B cell (primary cell): Measurements from ENCODE around the gene KLF7. TPM values are rescaled to one million over a fixed set of nuclear protein-coding genes. Genes with fewer than 3 reads are reported as not detected.

Source experiments
- ATAC-seq: fragments of 200-7000 bp; cut with Tn5 transposase; one replicate; pipeline ENCODE4 v1.10.0; 2021; ENCODE audit warnings: low read depth, mild to moderate bottlenecking, moderate number of reproducible peaks, moderate library complexity
- CTCF ChIA-PET: fragments of 350-600 bp; sonication (Branson Sonifier 250); formaldehyde crosslinking; loops from one replicate; lab custom pipeline; 2021; ENCODE audit warnings: antibody characterized with exemption, inconsistent platforms; lab: Charles Lee
- POLR2A ChIA-PET: fragments of 350-600 bp; sonication (Branson Sonifier 250); formaldehyde crosslinking; loops from one replicate; lab custom pipeline; 2021; ENCODE audit warnings: antibody characterized with exemption; lab: Charles Lee
- DNase-seq: peaks from one replicate; pipeline ENCODE4 v3.0.0; 2013
- H2AFZ ChIP-seq: 2 replicates; pipeline ENCODE4 v1.6.1; 2012; ENCODE audit warnings: mild to moderate bottlenecking, low read depth, low read length; ENCODE audit not compliant: insufficient read depth, poor library complexity, severe bottlenecking
- H3K27ac ChIP-seq, 2 donors: 1 replicate in 1 of 2; 2 replicates in 1 of 2; pipeline ENCODE4 v1.5.1; 2012 to 2013; ENCODE audit warnings: low read length in 2 of 2, mild to moderate bottlenecking in 2 of 2, moderate library complexity in 1 of 2
- H3K27me3 ChIP-seq, 4 experiments: fragments of 200-600 bp in 1 of 4; sonication (generic) in 1 of 4; replicated peaks in 1 of 4; 1 replicate in 2 of 4; 2 replicates in 2 of 4; pipeline versions ENCODE4 v1.6.1 to v1.7.0; 2013 to 2016; ENCODE audit warnings: low read length in 3 of 4, mild to moderate bottlenecking in 2 of 4, mixed read lengths in 1 of 4, moderate library complexity in 1 of 4; ENCODE audit not compliant: insufficient read depth in 4 of 4, control insufficient read depth in 3 of 4; ENCODE audit errors: control extremely low read depth in 1 of 4
- H3K36me3 ChIP-seq, 2 experiments: replicated peaks in 1 of 2; 1 replicate in 1 of 2; 2 replicates in 1 of 2; pipeline versions ENCODE4 v1.6.1 to v1.7.1; 2013; ENCODE audit warnings: low read length in 1 of 2; ENCODE audit not compliant: insufficient read depth in 2 of 2, control insufficient read depth in 1 of 2; ENCODE audit errors: control extremely low read depth in 1 of 2, extremely low read depth in 1 of 2
- H3K4me1 ChIP-seq, 2 donors: fragments of 200-600 bp in 1 of 2; sonication (generic) in 1 of 2; 1 replicate in 1 of 2; 2 replicates in 1 of 2; pipeline versions ENCODE4 v1.5.1 to v1.6.1; 2013 to 2017; ENCODE audit warnings: low read length in 2 of 2; ENCODE audit not compliant: control insufficient read depth in 2 of 2, insufficient read depth in 2 of 2
- H3K4me2 ChIP-seq: replicated peaks from 2 replicates; pipeline ENCODE3; 2012; ENCODE audit warnings: mild to moderate bottlenecking, low read depth, low read length; ENCODE audit not compliant: poor library complexity, severe bottlenecking
- H3K4me3 ChIP-seq, 5 experiments: fragments of 200-600 bp in 1 of 5; sonication (generic) in 1 of 5; 1 replicate in 3 of 5; 2 replicates in 2 of 5; pipeline versions ENCODE4 v1.5.1 to v1.7.0; 2011 to 2016; ENCODE audit warnings: low read length in 4 of 5, mild to moderate bottlenecking in 4 of 5, low read depth in 2 of 5, control low read depth in 1 of 5, moderate library complexity in 1 of 5; ENCODE audit not compliant: insufficient read depth in 1 of 5; ENCODE audit errors: control extremely low read depth in 1 of 5, extremely low read depth in 1 of 5
- H3K79me2 ChIP-seq: fragments of 200-600 bp; sonication (generic); one replicate; pipeline ENCODE4 v1.6.0; 2016; ENCODE audit warnings: low read length; ENCODE audit not compliant: control insufficient read depth, insufficient read depth
- H3K9ac ChIP-seq: fragments of 200-600 bp; sonication (generic); 2 replicates; pipeline ENCODE4 v1.6.1; 2017; ENCODE audit warnings: mild to moderate bottlenecking, low read length, moderate library complexity
- H3K9me3 ChIP-seq, 3 donors: one replicate each; pipeline versions ENCODE4 v1.6.1 to v1.7.1; 2013; ENCODE audit warnings: low read length in 2 of 3; ENCODE audit not compliant: control insufficient read depth in 2 of 3, insufficient read depth in 1 of 3; ENCODE audit errors: control extremely low read depth in 1 of 3
- H4K20me1 ChIP-seq: 2 replicates; pipeline ENCODE4 v1.6.0; 2012; ENCODE audit warnings: mild to moderate bottlenecking, low read length; ENCODE audit not compliant: insufficient read depth, control insufficient read depth, poor library complexity, severe bottlenecking
- H3K27ac Mint-ChIP-seq: one replicate; pipeline ENCODE4 v1.8.0; 2021; ENCODE audit warnings: mixed read lengths
- H3K27me3 Mint-ChIP-seq: one replicate; pipeline ENCODE4 v1.8.0; 2021; ENCODE audit warnings: mixed read lengths
- H3K4me1 Mint-ChIP-seq: one replicate; pipeline ENCODE4 v1.8.0; 2021; ENCODE audit warnings: mixed read lengths
- H3K4me3 Mint-ChIP-seq: one replicate; pipeline ENCODE4 v1.8.0; 2021; ENCODE audit warnings: mixed read lengths
- H3K9me3 Mint-ChIP-seq: one replicate; pipeline ENCODE4 v1.8.0; 2022; ENCODE audit warnings: mixed read lengths; ENCODE audit not compliant: insufficient read depth
- EZH2 ChIP-seq: IDR thresholded peaks from 2 replicates; pipeline ENCODE4 v1.6.1; 2012; ENCODE audit warnings: borderline replicate concordance, low read depth, mild to moderate bottlenecking, moderate library complexity, low read length; ENCODE audit not compliant: insufficient read depth, poor library complexity, severe bottlenecking
- WGBS: methylation state at CpG from one replicate; pipeline ENCODE4 v1.1.5; 2013; ENCODE audit warnings: missing lambda C conversion rate; ENCODE audit not compliant: insufficient coverage; 5-methylcytosine and 5-hydroxymethylcytosine counted together
- intact Hi-C: fragments of 100-400 bp; cut with micrococcal nuclease; formaldehyde crosslinking; loops from one replicate; pipeline ENCODE4 v1.10.0; 2022
- polyA plus RNA-seq: library from polyadenylated mRNA; depleted of rRNA; stranded (reverse); fragments of >200 nt; gene quantifications from 2 replicates; pipeline ENCODE4 v1.2.3, GENCODE V29; 2012
- total RNA-seq, 2 donors: library from RNA; stranded (reverse); fragments of 120-200 nt in 1 of 2; gene quantifications; 1 replicate in 1 of 2; 2 replicates in 1 of 2; pipeline versions ENCODE4 v1.2.3 to v1.2.4, GENCODE V29; 2013 to 2022
- TF ChIP-seq, protein P1 (sequence below): fragments of 200-600 bp; IDR thresholded peaks from one replicate; pipeline ENCODE4 v1.8.0; 2022; ENCODE audit warnings: antibody characterized with exemption, mild to moderate bottlenecking

The KLF7 gene
- total and polyA plus RNA-seq, 2 donors (not counting 1 experiment from before 2014, with no cell fraction given) = 46.2 to 93.2 TPM

DNA sequence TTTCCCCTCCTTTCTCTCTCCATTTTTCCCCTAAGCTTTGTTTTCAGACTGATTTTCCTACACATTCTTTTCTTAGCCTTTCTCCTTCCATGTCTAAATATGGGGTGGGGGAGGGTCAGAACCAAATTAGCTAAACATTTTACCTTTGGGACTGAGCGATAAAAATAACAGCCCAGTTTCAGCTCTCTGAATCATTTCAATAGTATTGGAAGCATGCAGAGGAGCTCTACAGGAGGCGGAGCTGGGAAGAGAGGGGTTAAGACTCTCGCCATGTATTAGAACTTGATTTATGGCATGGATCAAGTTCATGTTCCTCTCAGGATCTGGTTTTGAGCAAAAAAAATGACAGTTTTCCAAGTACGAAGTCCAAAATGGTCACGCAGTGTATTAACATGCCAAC is 117.3 kb downstream of the KLF7 start:
- Histone ChIP-seq H3K4me2 (no peak overlapping the region), H3K79me2 (no peaks in the 10 kb centered on the region), H3K27me3 (peaks cover 0 to 4% (median 0%) of the 10 kb centered on the region in 4 experiments), H4K20me1 (no peaks in the 10 kb centered on the region), H3K9me3 (no peaks in the 10 kb centered on the region), H3K9ac (no peak overlapping the region), H3K4me3 (no peak overlapping the region), H2AFZ (no peak overlapping the region), H3K27ac (no peak overlapping the region), H3K4me1 (peaks cover 6% of the 10 kb centered on the region in 2 donors), H3K36me3 (no peaks in the 10 kb centered on the region)
- TF ChIP-seq, protein P1, sequence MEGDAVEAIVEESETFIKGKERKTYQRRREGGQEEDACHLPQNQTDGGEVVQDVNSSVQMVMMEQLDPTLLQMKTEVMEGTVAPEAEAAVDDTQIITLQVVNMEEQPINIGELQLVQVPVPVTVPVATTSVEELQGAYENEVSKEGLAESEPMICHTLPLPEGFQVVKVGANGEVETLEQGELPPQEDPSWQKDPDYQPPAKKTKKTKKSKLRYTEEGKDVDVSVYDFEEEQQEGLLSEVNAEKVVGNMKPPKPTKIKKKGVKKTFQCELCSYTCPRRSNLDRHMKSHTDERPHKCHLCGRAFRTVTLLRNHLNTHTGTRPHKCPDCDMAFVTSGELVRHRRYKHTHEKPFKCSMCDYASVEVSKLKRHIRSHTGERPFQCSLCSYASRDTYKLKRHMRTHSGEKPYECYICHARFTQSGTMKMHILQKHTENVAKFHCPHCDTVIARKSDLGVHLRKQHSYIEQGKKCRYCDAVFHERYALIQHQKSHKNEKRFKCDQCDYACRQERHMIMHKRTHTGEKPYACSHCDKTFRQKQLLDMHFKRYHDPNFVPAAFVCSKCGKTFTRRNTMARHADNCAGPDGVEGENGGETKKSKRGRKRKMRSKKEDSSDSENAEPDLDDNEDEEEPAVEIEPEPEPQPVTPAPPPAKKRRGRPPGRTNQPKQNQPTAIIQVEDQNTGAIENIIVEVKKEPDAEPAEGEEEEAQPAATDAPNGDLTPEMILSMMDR = no peak
- no peak for TF ChIP-seq EZH2
- Mint-ChIP-seq H3K4me3 (no peak overlapping the region), H3K27ac (no peak overlapping the region), H3K4me1 (peaks cover 6% of the 10 kb centered on the region), H3K9me3 (no peaks in the 10 kb centered on the region), H3K27me3 (no peaks in the 10 kb centered on the region)
- 90% methylated on average over 4 of the region's 5 CpGs for WGBS
- no peak for ATAC-seq
- ChIA-PET CTCF (interaction anchor here (1.2 to 3.4 kb wide), 2 partner anchors 93 to 425 kb away, joined by 8 to 12 read pairs; no protein-coding TSS in a partner anchor), POLR2A (no interaction called here)
- DNase-seq = no peak
- intact Hi-C loops = no loop called here

DNA sequence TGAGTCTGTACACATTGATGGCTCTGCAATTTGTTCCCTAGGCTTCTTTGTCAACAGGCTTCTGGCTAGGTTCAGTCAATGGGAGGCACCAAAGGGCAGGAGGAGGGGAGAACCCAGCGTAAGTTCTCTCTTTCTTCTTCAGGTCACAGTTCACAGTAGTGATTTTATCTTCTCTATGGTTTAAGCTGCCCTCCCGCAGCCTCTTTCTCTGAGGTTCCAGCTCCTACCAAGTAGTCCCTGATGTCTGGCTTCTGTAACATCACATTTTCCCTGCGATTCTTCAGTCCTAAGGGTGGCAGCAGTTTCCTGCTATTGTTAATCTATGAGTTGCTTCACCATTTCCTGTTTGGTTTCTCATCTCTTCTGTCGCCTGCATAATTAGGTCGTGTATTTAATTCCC is 119.0 kb downstream of the KLF7 start:
- no peak overlapping the region for H3K9ac ChIP-seq
- peaks cover 6% of the 10 kb centered on the region in 2 donors for H3K4me1 ChIP-seq
- ChIA-PET POLR2A (no interaction called here), CTCF (interaction anchor here (0.7 to 3.4 kb wide), 13 partner anchors 51 to 430 kb away, joined by 3 to 12 read pairs (median 4); partner anchors contain the start of gene KLF7)
- Mint-ChIP-seq H3K4me3 (no peak overlapping the region), H3K27me3 (peaks cover 4% of the 10 kb centered on the region), H3K27ac (no peak overlapping the region), H3K4me1 (peaks cover 6% of the 10 kb centered on the region), H3K9me3 (no peaks in the 10 kb centered on the region)
- H3K4me3 ChIP-seq = no peak overlapping the region
- DNase-seq (peak; percentile 59), ATAC-seq (peak; percentile 57)
- H2AFZ ChIP-seq = peak overlapping the region; percentile 62
- H3K9me3 ChIP-seq = no peaks in the 10 kb centered on the region
- peaks cover 0 to 4% (median 0%) of the 10 kb centered on the region in 4 experiments for H3K27me3 ChIP-seq
- H3K4me2 ChIP-seq = peak overlapping the region; percentile 30
- no CpG with 5 or more reads among the region's 5 CpGs for WGBS
- no peaks in the 10 kb centered on the region for H4K20me1 ChIP-seq
- TF ChIP-seq, protein P1 = no peak
- H3K27ac ChIP-seq = no peak overlapping the region
- no peaks in the 10 kb centered on the region for H3K36me3 ChIP-seq
- H3K79me2 ChIP-seq = no peaks in the 10 kb centered on the region
- intact Hi-C loops = loop anchor here (1.0 kb wide), 1 partner anchor 429 kb away; no protein-coding TSS in a partner anchor
